Activated naive CD4-positive, alpha-beta T cell treated with anti-CD3 and anti-CD28 coated beads, Interleukin-2, amount 50 U/mL, for 24 hours (primary cell): ENCODE results near the gene SBF1.
A peak's percentile ranks its signal among the peaks of the same experiment; 100 is the strongest.

Experiments
- H3K27ac Mint-ChIP-seq: one replicate; pipeline ENCODE4 v1.8.0; 2021; ENCODE audit warnings: mild to moderate bottlenecking, mixed read lengths
- H3K27me3 Mint-ChIP-seq: one replicate; pipeline ENCODE4 v1.8.0; 2021; ENCODE audit warnings: mixed read lengths
- H3K36me3 Mint-ChIP-seq: one replicate; pipeline ENCODE4 v1.8.0; 2021; ENCODE audit warnings: mixed read lengths
- H3K4me1 Mint-ChIP-seq: one replicate; pipeline ENCODE4 v1.8.0; 2021; ENCODE audit warnings: mixed read lengths
- H3K4me3 Mint-ChIP-seq: one replicate; pipeline ENCODE4 v1.8.0; 2021; ENCODE audit warnings: mild to moderate bottlenecking, mixed read lengths
- H3K9me3 Mint-ChIP-seq: one replicate; pipeline ENCODE4 v1.8.0; 2021; ENCODE audit warnings: mixed read lengths

The SBF1 gene

GRCh38 chr22:50446708-50447575 lies 27.9 kb downstream of the SBF1 start:
- H3K9me3 Mint-ChIP-seq, result no peaks in the 10 kb centered on the region
- H3K27ac Mint-ChIP-seq, result peak overlapping the region; percentile 23
- H3K36me3 Mint-ChIP-seq, result peaks cover 10% of the 10 kb centered on the region
- no peaks in the 10 kb centered on the region for H3K27me3 Mint-ChIP-seq
- H3K4me3 Mint-ChIP-seq, result no peak overlapping the region
- peaks cover 14% of the 10 kb centered on the region for H3K4me1 Mint-ChIP-seq

GRCh38 chr22:50445880-50446707 lies 28.7 kb downstream of the SBF1 start:
- Mint-ChIP-seq H3K4me1 (peaks cover 12% of the 10 kb centered on the region), H3K27me3 (no peaks in the 10 kb centered on the region), H3K4me3 (no peak overlapping the region), H3K36me3 (peaks cover 6% of the 10 kb centered on the region), H3K27ac (peak overlapping the region; percentile 46), H3K9me3 (no peaks in the 10 kb centered on the region)

GRCh38 chr22:50445071-50445879 lies 29.6 kb downstream of the SBF1 start:
- H3K27ac Mint-ChIP-seq, result peak overlapping the region; percentile 70
- H3K9me3 Mint-ChIP-seq, result no peaks in the 10 kb centered on the region
- H3K36me3 Mint-ChIP-seq, result peaks cover 6% of the 10 kb centered on the region
- H3K27me3 Mint-ChIP-seq, result no peaks in the 10 kb centered on the region
- H3K4me1 Mint-ChIP-seq, result peaks cover 12% of the 10 kb centered on the region
- H3K4me3 Mint-ChIP-seq, result no peak overlapping the region

- H3K27me3 Mint-ChIP-seq, result no peaks in the 10 kb centered on the region
- peaks cover 4% of the 10 kb centered on the region for H3K36me3 Mint-ChIP-seq
- no peaks in the 10 kb centered on the region for H3K9me3 Mint-ChIP-seq
- H3K4me1 Mint-ChIP-seq, result peaks cover 12% of the 10 kb centered on the region
- no peak overlapping the region for H3K27ac Mint-ChIP-seq
- no peak overlapping the region for H3K4me3 Mint-ChIP-seq
Observed at GRCh38 chr22:50444663-50445062, 30.2 kb downstream of the SBF1 start.

GRCh38 chr22:50443801-50444625 lies 30.8 kb downstream of the SBF1 start:
- H3K27ac Mint-ChIP-seq, result no peak overlapping the region
- H3K9me3 Mint-ChIP-seq, result no peaks in the 10 kb centered on the region
- no peak overlapping the region for H3K4me3 Mint-ChIP-seq
- peaks cover 3% of the 10 kb centered on the region for H3K36me3 Mint-ChIP-seq
- peaks cover 12% of the 10 kb centered on the region for H3K4me1 Mint-ChIP-seq
- H3K27me3 Mint-ChIP-seq, result no peaks in the 10 kb centered on the region

- no peaks in the 10 kb centered on the region for H3K27me3 Mint-ChIP-seq
- no peak overlapping the region for H3K4me3 Mint-ChIP-seq
- H3K4me1 Mint-ChIP-seq, result peaks cover 12% of the 10 kb centered on the region
- no peaks in the 10 kb centered on the region for H3K9me3 Mint-ChIP-seq
- no peak overlapping the region for H3K27ac Mint-ChIP-seq
- no peaks in the 10 kb centered on the region for H3K36me3 Mint-ChIP-seq
Observed at GRCh38 chr22:50443197-50443596, 31.6 kb downstream of the SBF1 start.

GRCh38 chr22:50441428-50441993 lies 33.3 kb downstream of the SBF1 start:
- peaks cover 12% of the 10 kb centered on the region for H3K4me1 Mint-ChIP-seq
- no peak overlapping the region for H3K4me3 Mint-ChIP-seq
- no peaks in the 10 kb centered on the region for H3K36me3 Mint-ChIP-seq
- peak overlapping the region; percentile 8 for H3K27ac Mint-ChIP-seq
- H3K9me3 Mint-ChIP-seq, result no peaks in the 10 kb centered on the region
- no peaks in the 10 kb centered on the region for H3K27me3 Mint-ChIP-seq

GRCh38 chr22:50440544-50441249 lies 34.1 kb downstream of the SBF1 start:
- peaks cover 9% of the 10 kb centered on the region for H3K4me1 Mint-ChIP-seq
- H3K4me3 Mint-ChIP-seq, result no peak overlapping the region
- no peaks in the 10 kb centered on the region for H3K9me3 Mint-ChIP-seq
- no peaks in the 10 kb centered on the region for H3K36me3 Mint-ChIP-seq
- H3K27ac Mint-ChIP-seq, result peak overlapping the region; percentile 17
- H3K27me3 Mint-ChIP-seq, result no peaks in the 10 kb centered on the region

- Mint-ChIP-seq H3K9me3 (no peaks in the 10 kb centered on the region), H3K36me3 (no peaks in the 10 kb centered on the region), H3K4me1 (peaks cover under 1% of the 10 kb centered on the region), H3K27me3 (no peaks in the 10 kb centered on the region), H3K4me3 (no peak overlapping the region), H3K27ac (no peak overlapping the region)
Observed at GRCh38 chr22:50439871-50440331, 34.9 kb downstream of the SBF1 start.

- no peak overlapping the region for H3K4me3 Mint-ChIP-seq
- H3K27me3 Mint-ChIP-seq, result no peaks in the 10 kb centered on the region
- H3K36me3 Mint-ChIP-seq, result no peaks in the 10 kb centered on the region
- no peaks in the 10 kb centered on the region for H3K9me3 Mint-ChIP-seq
- H3K4me1 Mint-ChIP-seq, result no peaks in the 10 kb centered on the region
- no peak overlapping the region for H3K27ac Mint-ChIP-seq
Observed at GRCh38 chr22:50439314-50439870, 35.4 kb downstream of the SBF1 start.

GRCh38 chr22:50438305-50439275 lies 36.2 kb downstream of the SBF1 start:
- Mint-ChIP-seq H3K27me3 (no peaks in the 10 kb centered on the region), H3K27ac (no peak overlapping the region), H3K4me1 (no peaks in the 10 kb centered on the region), H3K4me3 (no peak overlapping the region), H3K9me3 (no peaks in the 10 kb centered on the region), H3K36me3 (no peaks in the 10 kb centered on the region)

GRCh38 chr22:50437511-50438304 lies 37.1 kb downstream of the SBF1 start:
- Mint-ChIP-seq H3K27me3 (no peaks in the 10 kb centered on the region), H3K36me3 (no peaks in the 10 kb centered on the region), H3K27ac (no peak overlapping the region)

More at GRCh38 chr22:50437511-50438304, 37.1 kb downstream of the SBF1 start:
- no peaks in the 10 kb centered on the region for H3K9me3 Mint-ChIP-seq
- no peak overlapping the region for H3K4me3 Mint-ChIP-seq
- H3K4me1 Mint-ChIP-seq, result no peaks in the 10 kb centered on the region
